WTC11 (cell line): Measurements from ENCODE around the gene TMEM8B.

Experiments used
- CREB1 ChIP-seq: sonication (generic); formaldehyde crosslinking; IDR thresholded peaks from 2 replicates; pipeline ENCODE4 v1.8.0; 2023; ENCODE audit warnings: mild to moderate bottlenecking, missing genetic modification reagents
- JUN ChIP-seq: sonication (generic); formaldehyde crosslinking; IDR thresholded peaks from 2 replicates; pipeline ENCODE4 v1.8.0; 2023; ENCODE audit warnings: mild to moderate bottlenecking, missing genetic modification reagents
- SP1 ChIP-seq: sonication (generic); formaldehyde crosslinking; conservative IDR thresholded peaks from 2 replicates; pipeline ENCODE4 v1.8.1; 2022; ENCODE audit warnings: missing genetic modification reagents
- TP53 ChIP-seq: sonication (generic); formaldehyde crosslinking; IDR thresholded peaks from 2 replicates; pipeline ENCODE4 v1.8.1; 2023; ENCODE audit warnings: mild to moderate bottlenecking, missing genetic modification reagents
- TF ChIP-seq, protein P1 (sequence below): sonication (generic); formaldehyde crosslinking; IDR thresholded peaks from 2 replicates; pipeline ENCODE4 v1.8.1; 2022; ENCODE audit warnings: missing genetic modification reagents, borderline replicate concordance
- TF ChIP-seq, protein P2 (sequence below): fragments of 200-600 bp; IDR thresholded peaks from 2 replicates; pipeline ENCODE4 v1.8.0; 2022; ENCODE audit warnings: antibody characterized with exemption
- TF ChIP-seq, protein P3 (sequence below): sonication (generic); formaldehyde crosslinking; IDR thresholded peaks from 2 replicates; pipeline ENCODE4 v1.8.0; 2022; ENCODE audit warnings: mild to moderate bottlenecking, missing genetic modification reagents
- TF ChIP-seq, protein P4 (sequence below): sonication (generic); formaldehyde crosslinking; IDR thresholded peaks from 2 replicates; pipeline ENCODE4 v1.8.0; 2023; ENCODE audit warnings: mild to moderate bottlenecking, missing genetic modification reagents
- TF ChIP-seq, protein P5 (sequence below): sonication (generic); formaldehyde crosslinking; IDR thresholded peaks from 2 replicates; pipeline ENCODE4 v1.8.1; 2023; ENCODE audit warnings: mild to moderate bottlenecking, missing genetic modification reagents
- TF ChIP-seq, protein P6 (sequence below): sonication (generic); formaldehyde crosslinking; IDR thresholded peaks from 2 replicates; pipeline ENCODE4 v1.8.0; 2022; ENCODE audit warnings: missing genetic modification reagents
- TF ChIP-seq, protein P7 (sequence below): sonication (generic); formaldehyde crosslinking; IDR thresholded peaks from 2 replicates; pipeline ENCODE4 v1.8.1; 2022; ENCODE audit warnings: low read depth, missing genetic modification reagents, borderline replicate concordance

DNA sequence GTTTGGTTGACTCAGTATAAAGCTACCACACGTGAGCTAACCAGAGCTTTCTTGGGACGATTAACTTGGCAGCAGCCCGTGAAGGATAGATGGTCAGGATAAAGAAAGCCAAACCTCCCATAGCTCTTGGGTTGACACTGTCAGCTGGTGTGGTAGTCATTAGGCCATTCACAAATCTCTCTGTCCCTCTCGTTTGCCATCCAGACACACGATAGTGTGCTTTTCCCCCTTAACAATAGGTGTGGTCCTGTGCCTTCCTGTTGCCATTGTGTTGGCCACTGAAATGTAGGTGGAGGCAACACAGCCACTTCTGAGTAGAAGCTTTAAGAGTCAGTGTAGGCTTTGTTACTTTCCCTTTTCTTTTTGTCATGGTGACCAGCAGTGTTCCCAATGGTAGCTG lies 29.4 kb downstream of the TMEM8B start:
- TF ChIP-seq, protein P1, sequence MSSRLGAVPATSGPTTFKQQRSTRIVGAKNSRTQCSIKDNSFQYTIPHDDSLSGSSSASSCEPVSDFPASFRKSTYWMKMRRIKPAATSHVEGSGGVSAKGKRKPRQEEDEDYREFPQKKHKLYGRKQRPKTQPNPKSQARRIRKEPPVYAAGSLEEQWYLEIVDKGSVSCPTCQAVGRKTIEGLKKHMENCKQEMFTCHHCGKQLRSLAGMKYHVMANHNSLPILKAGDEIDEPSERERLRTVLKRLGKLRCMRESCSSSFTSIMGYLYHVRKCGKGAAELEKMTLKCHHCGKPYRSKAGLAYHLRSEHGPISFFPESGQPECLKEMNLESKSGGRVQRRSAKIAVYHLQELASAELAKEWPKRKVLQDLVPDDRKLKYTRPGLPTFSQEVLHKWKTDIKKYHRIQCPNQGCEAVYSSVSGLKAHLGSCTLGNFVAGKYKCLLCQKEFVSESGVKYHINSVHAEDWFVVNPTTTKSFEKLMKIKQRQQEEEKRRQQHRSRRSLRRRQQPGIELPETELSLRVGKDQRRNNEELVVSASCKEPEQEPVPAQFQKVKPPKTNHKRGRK: no peak
- TF ChIP-seq, protein P2, sequence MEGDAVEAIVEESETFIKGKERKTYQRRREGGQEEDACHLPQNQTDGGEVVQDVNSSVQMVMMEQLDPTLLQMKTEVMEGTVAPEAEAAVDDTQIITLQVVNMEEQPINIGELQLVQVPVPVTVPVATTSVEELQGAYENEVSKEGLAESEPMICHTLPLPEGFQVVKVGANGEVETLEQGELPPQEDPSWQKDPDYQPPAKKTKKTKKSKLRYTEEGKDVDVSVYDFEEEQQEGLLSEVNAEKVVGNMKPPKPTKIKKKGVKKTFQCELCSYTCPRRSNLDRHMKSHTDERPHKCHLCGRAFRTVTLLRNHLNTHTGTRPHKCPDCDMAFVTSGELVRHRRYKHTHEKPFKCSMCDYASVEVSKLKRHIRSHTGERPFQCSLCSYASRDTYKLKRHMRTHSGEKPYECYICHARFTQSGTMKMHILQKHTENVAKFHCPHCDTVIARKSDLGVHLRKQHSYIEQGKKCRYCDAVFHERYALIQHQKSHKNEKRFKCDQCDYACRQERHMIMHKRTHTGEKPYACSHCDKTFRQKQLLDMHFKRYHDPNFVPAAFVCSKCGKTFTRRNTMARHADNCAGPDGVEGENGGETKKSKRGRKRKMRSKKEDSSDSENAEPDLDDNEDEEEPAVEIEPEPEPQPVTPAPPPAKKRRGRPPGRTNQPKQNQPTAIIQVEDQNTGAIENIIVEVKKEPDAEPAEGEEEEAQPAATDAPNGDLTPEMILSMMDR: no peak
- TF ChIP-seq, protein P3, sequence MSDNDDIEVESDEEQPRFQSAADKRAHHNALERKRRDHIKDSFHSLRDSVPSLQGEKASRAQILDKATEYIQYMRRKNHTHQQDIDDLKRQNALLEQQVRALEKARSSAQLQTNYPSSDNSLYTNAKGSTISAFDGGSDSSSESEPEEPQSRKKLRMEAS (CRISPR knock-in tag): no peak
- TF ChIP-seq TP53 (CRISPR knock-in tag): no peak
- no peak for TF ChIP-seq JUN (CRISPR knock-in tag)
- TF ChIP-seq, protein P4, sequence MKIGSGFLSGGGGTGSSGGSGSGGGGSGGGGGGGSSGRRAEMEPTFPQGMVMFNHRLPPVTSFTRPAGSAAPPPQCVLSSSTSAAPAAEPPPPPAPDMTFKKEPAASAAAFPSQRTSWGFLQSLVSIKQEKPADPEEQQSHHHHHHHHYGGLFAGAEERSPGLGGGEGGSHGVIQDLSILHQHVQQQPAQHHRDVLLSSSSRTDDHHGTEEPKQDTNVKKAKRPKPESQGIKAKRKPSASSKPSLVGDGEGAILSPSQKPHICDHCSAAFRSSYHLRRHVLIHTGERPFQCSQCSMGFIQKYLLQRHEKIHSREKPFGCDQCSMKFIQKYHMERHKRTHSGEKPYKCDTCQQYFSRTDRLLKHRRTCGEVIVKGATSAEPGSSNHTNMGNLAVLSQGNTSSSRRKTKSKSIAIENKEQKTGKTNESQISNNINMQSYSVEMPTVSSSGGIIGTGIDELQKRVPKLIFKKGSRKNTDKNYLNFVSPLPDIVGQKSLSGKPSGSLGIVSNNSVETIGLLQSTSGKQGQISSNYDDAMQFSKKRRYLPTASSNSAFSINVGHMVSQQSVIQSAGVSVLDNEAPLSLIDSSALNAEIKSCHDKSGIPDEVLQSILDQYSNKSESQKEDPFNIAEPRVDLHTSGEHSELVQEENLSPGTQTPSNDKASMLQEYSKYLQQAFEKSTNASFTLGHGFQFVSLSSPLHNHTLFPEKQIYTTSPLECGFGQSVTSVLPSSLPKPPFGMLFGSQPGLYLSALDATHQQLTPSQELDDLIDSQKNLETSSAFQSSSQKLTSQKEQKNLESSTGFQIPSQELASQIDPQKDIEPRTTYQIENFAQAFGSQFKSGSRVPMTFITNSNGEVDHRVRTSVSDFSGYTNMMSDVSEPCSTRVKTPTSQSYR: no peak
- TF ChIP-seq, protein P5, sequence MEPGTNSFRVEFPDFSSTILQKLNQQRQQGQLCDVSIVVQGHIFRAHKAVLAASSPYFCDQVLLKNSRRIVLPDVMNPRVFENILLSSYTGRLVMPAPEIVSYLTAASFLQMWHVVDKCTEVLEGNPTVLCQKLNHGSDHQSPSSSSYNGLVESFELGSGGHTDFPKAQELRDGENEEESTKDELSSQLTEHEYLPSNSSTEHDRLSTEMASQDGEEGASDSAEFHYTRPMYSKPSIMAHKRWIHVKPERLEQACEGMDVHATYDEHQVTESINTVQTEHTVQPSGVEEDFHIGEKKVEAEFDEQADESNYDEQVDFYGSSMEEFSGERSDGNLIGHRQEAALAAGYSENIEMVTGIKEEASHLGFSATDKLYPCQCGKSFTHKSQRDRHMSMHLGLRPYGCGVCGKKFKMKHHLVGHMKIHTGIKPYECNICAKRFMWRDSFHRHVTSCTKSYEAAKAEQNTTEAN (CRISPR knock-in tag): no peak
- TF ChIP-seq SP1 (CRISPR knock-in tag): no peak
- TF ChIP-seq, protein P6, sequence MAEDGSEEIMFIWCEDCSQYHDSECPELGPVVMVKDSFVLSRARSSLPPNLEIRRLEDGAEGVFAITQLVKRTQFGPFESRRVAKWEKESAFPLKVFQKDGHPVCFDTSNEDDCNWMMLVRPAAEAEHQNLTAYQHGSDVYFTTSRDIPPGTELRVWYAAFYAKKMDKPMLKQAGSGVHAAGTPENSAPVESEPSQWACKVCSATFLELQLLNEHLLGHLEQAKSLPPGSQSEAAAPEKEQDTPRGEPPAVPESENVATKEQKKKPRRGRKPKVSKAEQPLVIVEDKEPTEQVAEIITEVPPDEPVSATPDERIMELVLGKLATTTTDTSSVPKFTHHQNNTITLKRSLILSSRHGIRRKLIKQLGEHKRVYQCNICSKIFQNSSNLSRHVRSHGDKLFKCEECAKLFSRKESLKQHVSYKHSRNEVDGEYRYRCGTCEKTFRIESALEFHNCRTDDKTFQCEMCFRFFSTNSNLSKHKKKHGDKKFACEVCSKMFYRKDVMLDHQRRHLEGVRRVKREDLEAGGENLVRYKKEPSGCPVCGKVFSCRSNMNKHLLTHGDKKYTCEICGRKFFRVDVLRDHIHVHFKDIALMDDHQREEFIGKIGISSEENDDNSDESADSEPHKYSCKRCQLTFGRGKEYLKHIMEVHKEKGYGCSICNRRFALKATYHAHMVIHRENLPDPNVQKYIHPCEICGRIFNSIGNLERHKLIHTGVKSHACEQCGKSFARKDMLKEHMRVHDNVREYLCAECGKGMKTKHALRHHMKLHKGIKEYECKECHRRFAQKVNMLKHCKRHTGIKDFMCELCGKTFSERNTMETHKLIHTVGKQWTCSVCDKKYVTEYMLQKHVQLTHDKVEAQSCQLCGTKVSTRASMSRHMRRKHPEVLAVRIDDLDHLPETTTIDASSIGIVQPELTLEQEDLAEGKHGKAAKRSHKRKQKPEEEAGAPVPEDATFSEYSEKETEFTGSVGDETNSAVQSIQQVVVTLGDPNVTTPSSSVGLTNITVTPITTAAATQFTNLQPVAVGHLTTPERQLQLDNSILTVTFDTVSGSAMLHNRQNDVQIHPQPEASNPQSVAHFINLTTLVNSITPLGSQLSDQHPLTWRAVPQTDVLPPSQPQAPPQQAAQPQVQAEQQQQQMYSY (CRISPR knock-in tag): no peak
- no peak for TF ChIP-seq CREB1 (CRISPR knock-in tag)
- TF ChIP-seq, protein P7, sequence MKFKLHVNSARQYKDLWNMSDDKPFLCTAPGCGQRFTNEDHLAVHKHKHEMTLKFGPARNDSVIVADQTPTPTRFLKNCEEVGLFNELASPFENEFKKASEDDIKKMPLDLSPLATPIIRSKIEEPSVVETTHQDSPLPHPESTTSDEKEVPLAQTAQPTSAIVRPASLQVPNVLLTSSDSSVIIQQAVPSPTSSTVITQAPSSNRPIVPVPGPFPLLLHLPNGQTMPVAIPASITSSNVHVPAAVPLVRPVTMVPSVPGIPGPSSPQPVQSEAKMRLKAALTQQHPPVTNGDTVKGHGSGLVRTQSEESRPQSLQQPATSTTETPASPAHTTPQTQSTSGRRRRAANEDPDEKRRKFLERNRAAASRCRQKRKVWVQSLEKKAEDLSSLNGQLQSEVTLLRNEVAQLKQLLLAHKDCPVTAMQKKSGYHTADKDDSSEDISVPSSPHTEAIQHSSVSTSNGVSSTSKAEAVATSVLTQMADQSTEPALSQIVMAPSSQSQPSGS (CRISPR knock-in tag): no peak
